Measurements from ENCODE around the gene LRTM1.

Gene LRTM1

DNA sequence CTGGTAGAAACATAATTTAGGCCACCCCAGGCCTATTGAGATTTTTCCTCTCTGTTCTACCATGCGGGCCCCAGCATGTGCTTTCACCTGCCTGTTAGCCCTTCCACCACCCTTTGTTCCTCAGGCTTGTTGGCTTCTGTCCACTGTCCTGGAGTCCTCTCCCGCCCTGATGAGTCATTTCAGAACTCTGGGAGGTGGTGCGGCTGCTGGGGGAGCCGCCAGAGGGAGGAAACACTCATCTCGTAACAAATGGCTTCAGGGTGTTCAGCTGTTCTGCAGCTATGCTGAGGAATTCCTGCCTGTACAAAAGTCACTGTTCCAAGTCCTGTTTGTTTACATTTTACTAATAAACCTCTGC lies 36.3 kb downstream of the LRTM1 start:
- no peak for DNase-seq (ENCODE audit: low spot score)

DNA sequence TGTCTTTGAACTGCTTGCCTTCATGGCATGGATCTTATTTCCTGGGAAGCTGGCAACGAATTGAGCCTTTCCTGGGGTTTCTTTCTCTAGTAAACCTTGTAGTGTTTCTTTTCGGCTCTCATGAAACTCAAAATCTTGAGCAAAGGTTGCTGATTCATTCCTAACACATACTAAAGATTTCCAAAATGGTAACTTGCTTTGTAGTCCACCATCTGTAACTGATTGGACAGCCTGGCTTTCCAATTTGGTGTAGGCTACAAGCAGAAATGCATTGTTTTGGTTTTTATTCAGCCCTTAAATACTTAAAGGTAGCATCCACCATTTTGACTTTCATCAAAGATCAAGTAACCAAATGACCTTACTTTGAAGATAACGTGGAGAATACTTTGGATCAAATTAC lies 38.1 kb downstream of the LRTM1 start:
- DNase-seq (ENCODE audit: low spot score) = no peak

DNA sequence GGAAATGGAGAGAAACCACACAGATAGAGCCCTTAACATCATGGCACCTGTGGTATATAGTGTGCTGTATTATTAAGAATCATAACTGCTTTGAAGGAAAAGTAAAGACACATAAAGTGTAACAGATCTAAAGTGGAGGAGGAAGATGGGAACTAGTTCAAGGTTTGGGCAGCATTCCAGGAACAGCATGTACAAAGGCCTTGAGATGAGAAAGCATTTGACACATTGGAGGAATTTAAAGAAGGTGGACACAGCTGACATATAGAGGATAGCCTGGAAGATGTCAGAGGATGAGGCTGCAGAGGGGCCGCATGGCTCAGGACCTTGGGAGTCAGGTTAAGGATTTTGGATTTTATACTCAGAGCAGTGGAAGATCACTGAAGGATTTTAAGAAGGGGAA lies 39.0 kb downstream of the LRTM1 start:
- no peak for DNase-seq (ENCODE audit: low spot score)

DNA sequence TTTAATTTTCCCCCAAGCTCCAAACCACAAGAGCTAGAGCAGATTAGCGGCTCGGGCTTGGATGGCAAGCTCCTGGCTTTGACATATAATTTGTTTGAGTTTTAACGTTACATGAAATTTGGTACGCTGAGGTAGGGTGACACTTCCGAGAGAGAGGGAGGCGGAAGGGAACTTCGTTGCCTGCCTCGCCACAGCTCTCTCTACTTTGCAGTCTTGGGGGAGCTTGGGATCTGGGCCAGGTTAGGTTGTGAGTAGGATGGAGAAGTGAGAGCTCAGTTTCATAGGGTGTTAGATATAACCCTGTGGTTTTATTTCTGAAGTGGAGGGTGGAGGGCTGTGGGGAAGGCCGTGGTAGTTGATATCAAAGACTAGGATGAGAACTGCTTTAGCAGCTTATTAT lies 39.7 kb downstream of the LRTM1 start:
- DNase-seq (ENCODE audit: low spot score) = no peak

DNA sequence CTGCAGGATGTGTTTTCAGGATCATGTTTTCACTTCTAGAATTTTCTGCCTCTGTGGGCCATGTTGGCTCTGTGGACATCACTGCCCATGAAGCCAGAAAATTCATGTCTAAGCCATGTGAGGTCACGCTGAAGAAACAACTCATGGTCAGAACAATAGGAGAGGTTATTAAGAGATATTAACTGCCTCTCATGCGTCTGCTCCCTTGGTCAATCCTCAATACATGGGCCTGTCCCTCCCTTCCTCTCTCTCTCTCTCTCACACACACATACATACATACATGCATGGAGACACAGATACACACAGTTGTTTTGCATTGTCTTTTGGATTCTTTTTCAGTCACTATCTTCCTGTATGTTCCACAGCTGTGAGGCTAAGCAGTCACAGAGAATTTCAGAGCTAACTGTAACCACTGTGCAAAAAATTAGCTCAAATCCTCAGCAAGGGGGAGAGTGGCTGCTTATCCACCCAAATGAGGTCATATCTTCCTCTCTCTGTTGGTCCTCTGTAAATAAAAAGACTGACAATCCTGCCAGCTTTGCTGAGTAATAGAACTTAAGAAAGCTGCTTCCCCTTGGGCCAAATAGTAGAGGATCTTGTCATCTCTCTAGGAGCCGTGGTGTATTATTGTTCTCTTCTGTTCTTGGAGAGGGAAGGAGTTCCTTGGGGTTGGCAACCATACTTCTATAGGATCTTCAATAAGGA lies 45.6 kb downstream of the LRTM1 start:
- no peak for DNase-seq (ENCODE audit: low spot score)

DNA sequence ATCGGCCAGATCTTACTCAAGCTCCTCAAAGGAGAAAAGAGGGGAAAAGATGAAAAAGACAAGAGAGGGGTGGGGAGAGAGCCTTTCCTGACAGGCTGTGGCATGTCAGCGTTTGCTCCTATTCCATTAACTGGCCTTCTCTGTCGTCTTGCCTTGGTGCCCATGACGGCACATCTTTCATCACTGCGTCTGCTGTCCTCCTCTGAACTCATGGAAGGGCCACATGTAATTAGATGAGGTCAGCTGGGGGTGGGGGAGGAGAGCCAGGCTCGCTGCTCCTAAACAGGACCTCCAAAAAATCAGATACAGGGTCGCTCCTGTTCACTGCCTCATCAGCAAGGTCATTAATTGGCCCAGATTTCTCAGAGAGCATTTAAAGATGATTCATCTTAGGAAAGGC lies 49.7 kb downstream of the LRTM1 start:
- DNase-seq (ENCODE audit: low spot score) = no peak

DNA sequence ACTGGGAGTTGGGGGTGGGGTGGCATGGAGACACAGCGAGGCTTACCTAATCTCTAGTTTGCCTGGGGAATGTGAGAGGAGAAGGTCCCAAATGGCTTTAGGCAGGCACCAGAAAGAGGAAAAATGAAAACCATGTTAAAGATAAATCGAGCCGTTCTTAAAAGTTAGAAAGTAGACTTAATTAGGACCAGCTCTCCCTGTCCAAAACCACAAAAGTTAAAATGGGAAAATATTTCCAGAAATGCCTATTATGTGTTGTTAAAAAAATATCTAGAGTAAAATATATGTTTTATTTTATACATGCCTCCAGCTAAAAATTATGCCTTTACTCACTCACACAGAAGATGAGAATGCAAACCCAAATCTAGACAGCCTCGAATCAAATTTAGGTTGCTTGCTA lies 50.1 kb downstream of the LRTM1 start:
- no peak for DNase-seq (ENCODE audit: low spot score)

DNA sequence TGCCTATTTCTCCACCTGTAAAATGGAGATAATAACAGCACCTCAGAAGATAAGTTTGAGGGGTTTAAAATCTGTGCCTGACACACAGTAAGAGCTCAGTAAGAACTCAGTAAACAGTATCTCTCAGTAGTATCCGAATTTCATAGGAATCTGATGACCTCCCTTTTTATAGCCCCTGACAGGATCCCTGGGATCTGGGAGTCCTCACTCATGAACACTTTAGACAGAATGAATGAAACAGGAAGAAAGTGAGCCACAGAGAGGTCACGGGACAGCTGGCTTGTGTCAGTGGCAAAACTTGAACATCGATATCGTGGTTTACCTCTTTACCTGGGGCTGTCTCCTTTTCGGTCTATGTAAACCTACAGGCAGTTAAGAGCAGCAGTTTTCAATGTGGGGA lies 51.2 kb downstream of the LRTM1 start:
- no peak for DNase-seq (ENCODE audit: low spot score)

DNA sequence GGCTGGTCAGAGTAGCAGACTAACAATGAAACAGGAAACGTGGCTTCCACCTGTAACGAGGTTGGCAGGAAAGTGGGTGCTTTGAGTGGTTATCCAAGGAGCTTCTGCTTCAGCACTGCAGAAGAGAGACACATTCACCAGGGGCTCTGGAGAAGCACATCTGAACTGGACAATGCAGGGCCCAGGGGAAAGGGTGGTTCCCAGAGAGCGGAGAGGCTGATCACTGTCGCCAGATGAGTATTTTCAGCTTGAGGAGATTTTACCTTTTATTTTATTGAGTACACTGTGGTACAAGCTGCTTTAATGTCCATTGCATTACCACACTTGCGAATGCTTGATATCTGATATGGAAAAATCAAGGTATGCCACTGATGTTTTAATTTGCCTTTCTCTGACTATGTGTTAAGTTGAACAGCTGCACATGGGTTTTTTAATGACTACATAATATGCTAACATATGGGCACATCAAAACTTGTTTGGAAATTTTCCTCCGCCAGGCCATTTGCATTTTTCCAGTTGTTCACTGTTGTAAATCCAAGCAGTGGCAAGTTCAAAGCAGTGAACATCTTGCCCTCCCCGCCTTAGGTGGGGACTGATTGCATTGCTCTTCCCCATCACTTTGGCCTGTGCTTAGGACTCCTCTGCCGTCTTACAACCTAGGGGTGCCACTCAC lies 52.1 kb downstream of the LRTM1 start:
- no peak for DNase-seq (ENCODE audit: low spot score)

DNA sequence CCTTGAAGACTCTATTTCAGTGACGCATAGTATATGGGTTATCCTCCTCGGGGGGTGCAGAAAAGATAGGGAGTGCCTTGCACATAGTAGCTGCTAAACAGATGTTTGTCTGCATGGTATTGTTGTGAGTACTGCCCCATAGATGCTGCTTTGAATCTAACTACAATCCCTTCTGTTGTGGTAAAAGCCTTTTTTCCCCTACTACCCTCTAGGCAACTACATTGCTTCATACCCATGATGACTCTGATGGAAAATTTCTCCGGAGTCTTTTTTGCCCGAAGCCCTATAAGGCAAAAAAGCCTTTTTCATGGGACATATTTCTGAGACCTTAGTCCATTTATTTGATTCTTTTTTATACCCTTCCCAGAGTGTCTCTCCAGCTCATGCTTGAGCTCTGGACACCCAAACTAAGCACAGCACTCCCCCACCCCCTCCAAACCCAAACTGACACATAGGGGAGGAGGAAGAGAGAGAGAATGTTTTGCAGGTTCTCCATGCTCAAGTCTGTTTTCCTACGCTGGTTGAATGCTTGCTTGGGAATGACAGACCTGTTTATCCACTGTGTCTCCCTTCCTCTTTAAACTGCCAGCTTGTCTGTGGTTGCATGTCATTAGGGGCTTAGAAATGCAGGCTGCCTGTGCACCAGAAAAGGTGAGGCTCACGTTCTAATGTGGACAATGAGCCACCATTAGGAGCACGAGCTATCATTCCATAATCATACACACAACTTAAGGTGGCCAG lies 52.9 kb downstream of the LRTM1 start:
- DNase-seq (ENCODE audit: low spot score) = no peak

DNA sequence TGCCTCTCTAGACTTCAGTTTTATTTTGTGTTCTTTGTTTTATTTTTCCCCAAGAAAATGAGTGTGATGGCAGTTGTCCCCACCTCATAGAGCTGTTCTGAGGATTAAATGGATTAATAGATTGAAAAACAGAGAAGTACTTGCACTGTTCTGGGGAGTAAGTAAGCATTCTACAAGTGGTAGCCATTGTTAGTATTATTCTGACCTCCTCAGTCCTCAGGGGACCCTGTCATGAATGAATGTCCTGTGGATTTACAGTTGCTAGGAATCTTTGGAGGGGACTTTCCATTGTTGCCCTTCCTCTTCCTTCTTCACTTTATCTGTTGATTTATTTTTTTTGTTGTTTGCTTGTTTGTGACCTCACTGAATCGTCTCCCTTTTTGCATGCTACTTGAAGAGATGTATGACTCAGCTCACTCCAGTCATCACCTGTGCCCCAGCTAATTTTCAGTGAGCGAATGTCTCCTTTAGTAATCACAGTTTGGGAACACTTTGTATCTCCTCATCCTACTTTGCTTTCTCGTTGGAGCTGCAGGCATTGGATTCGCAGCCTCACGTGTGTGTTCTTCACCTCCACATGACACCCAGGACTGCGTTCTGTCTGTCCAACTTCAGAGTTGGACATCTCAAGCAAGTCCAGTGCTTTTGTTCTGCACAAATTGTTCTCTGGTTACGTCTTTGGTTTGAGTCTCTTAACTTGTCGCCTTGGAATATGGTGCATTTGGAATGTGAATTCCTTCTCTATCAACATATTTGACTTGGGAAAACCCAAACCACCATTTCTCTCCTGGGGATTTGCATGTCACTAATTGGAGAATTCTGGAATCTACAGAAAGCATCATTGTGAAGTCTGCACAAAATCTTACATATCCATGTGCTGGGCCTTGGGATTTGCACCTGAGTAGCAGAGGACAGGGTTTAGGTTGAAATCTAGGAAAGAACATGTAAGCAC lies 54.5 kb downstream of the LRTM1 start:
- DNase-seq (ENCODE audit: low spot score) = no peak

DNA sequence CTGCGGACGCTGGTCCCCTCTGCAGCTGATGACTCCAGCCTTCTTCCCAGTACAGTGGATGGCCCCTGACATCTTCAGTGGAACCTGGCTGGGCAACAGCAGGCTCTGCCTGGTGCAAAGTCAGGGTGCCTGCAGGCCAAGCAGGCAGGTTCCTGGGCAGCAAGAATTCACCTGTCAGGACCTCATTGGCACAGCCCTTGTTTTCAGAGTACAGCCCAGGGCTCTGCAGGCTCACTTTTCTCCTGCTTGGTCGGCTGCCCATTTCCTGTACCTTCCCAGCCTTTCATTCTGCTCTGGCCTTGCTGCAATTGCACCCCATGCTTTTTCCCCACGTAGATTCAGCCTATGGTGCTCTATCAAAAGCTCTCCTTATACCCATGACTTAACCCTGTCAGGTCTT lies 56.0 kb downstream of the LRTM1 start:
- DNase-seq (ENCODE audit: low spot score) = no peak

DNA sequence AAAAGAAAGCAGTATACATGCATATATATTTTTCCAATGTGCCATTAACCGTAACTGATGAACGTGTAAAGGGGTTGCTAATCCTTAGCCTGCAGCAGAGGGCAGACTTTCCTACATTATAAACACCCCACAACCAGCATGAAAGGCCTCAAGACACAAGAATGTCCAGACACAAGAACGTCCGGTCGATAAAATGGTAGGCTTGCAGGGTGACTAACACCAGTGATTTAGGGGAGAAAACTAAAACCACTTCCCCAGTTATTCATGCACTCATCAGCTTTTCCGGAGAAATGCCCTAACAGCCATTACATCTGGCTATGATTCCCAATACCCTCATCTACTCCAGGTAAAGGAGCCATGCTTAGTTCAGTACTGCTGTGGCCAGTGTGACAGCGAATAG lies 57.4 kb downstream of the LRTM1 start:
- DNase-seq (ENCODE audit: low spot score) = peak; percentile 40
